Natural killer cell treated with Interleukin-12 subunit alpha and Interleukin-12 subunit beta and Interleukin-15 and Interleukin-18, amount 100 ng/mL, for 72 hours (primary cell): ENCODE data around the gene LRP5. TPM values are rescaled to one million over a fixed set of nuclear protein-coding genes. Genes with fewer than 3 reads are reported as not detected.
"Not testable (repeated sequence)": the region's sequence is repeated elsewhere in the genome, so short reads cannot be mapped to it uniquely, and the experiment has no call there.

ENCODE experiments used
- ATAC-seq, 2 donors: fragments of 150-1000 bp; cut with Tn5 transposase in 1 of 2; sonication (Bioruptor Pico), chemical (Tn5 transposase) in 1 of 2; 2 replicates each; pipeline ENCODE4 v1.10.0; 2021
- DNase-seq: peaks from one replicate; pipeline ENCODE4 v3.0.0; 2022; ENCODE audit warnings: low spot score
- H3K27ac Mint-ChIP-seq, 2 donors: 1 replicate in 1 of 2; 2 replicates in 1 of 2; pipeline ENCODE4 v1.8.0; 2022; ENCODE audit warnings: mixed read lengths in 2 of 2, mild to moderate bottlenecking in 1 of 2, moderate library complexity in 1 of 2
- H3K27me3 Mint-ChIP-seq, 2 donors: 1 replicate in 1 of 2; 2 replicates in 1 of 2; pipeline ENCODE4 v1.8.0; 2022; ENCODE audit warnings: mixed read lengths in 2 of 2
- H3K36me3 Mint-ChIP-seq: one replicate; pipeline ENCODE4 v1.8.0; 2022; ENCODE audit warnings: mixed read lengths
- H3K4me1 Mint-ChIP-seq, 2 donors: 1 replicate in 1 of 2; 2 replicates in 1 of 2; pipeline ENCODE4 v1.8.0; 2022; ENCODE audit warnings: low read depth in 2 of 2, mixed read lengths in 2 of 2, mild to moderate bottlenecking in 1 of 2
- H3K4me3 Mint-ChIP-seq: one replicate; pipeline ENCODE4 v1.8.0; 2022; ENCODE audit warnings: mixed read lengths
- H3K9me3 Mint-ChIP-seq: 2 replicates; pipeline ENCODE4 v1.8.0; 2022; ENCODE audit warnings: mixed read lengths
- total RNA-seq, 2 donors: library from RNA; stranded (reverse); gene quantifications; one replicate each; pipeline ENCODE4 v1.2.3, GENCODE V29; 2022

The LRP5 gene
- total RNA-seq, 2 donors from 2014 or later, result 0.93 to 2.1 TPM

DNA sequence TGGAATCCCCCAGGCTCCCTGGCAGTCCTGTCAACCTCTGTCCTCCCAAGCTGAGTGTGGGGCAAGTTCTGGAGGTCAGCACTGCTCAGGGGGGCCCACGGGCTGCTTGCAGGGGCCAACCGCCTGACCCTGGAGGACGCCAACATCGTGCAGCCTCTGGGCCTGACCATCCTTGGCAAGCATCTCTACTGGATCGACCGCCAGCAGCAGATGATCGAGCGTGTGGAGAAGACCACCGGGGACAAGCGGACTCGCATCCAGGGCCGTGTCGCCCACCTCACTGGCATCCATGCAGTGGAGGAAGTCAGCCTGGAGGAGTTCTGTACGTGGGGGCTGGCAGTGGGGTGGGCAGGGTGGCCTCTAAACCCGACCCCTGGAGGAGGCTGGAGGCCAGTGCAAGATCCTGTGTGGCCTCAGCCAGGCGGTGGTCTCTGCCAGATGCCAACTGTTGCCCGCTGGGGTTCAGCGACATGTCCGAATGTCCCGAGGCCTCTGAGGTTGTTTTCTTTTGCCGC lies 113.5 kb downstream of the LRP5 start:
- Mint-ChIP-seq H3K27ac (no peak overlapping the region), H3K36me3 (peaks cover 14% of the 10 kb centered on the region)
- no peak for DNase-seq

GRCh38 chr11:68429661-68430060 lies 117.3 kb downstream of the LRP5 start:
- Mint-ChIP-seq H3K27ac (no peak overlapping the region), H3K36me3 (peaks cover 14% of the 10 kb centered on the region), H3K4me3 (no peak overlapping the region), H3K4me1 (no peaks in the 10 kb centered on the region), H3K9me3 (peaks cover 5% of the 10 kb centered on the region), H3K27me3 (no peaks in the 10 kb centered on the region)
- ATAC-seq (no peak), DNase-seq (no peak)

More for the DNA sequence above, 113.5 kb downstream of the LRP5 start:
- Mint-ChIP-seq H3K9me3 (peaks cover 5% of the 10 kb centered on the region), H3K27me3 (no peaks in the 10 kb centered on the region), H3K4me1 (no peaks in the 10 kb centered on the region), H3K4me3 (no peak overlapping the region)
- no peak for ATAC-seq

DNA sequence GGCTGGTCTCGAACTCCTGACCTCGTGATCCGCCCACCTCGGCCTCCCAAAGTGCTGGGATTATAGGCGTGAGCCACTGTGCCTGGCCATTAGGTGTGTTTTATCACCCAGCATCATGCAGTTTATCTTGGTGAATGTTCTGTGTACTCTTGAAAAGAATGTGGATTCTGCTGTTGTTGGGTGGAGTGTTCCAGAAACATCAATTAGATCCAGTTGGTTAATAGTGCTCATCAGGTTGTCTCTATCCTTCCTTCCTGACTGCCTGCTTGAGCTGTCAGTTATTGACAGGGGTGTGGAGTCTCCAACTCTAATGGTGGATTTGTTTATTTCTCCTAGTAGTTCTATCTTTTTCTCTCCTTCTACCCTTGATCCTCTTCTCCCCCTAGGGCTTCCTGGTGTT lies 118.0 kb downstream of the LRP5 start:
- peaks cover 14% of the 10 kb centered on the region for H3K36me3 Mint-ChIP-seq
- H3K4me3 Mint-ChIP-seq, result no peak overlapping the region
- H3K27ac Mint-ChIP-seq, result no peak overlapping the region
- no peaks in the 10 kb centered on the region for H3K27me3 Mint-ChIP-seq
- H3K9me3 Mint-ChIP-seq, result peaks cover 5% of the 10 kb centered on the region
- no peak for DNase-seq
- no peaks in the 10 kb centered on the region for H3K4me1 Mint-ChIP-seq
- ATAC-seq, result no peak

DNA sequence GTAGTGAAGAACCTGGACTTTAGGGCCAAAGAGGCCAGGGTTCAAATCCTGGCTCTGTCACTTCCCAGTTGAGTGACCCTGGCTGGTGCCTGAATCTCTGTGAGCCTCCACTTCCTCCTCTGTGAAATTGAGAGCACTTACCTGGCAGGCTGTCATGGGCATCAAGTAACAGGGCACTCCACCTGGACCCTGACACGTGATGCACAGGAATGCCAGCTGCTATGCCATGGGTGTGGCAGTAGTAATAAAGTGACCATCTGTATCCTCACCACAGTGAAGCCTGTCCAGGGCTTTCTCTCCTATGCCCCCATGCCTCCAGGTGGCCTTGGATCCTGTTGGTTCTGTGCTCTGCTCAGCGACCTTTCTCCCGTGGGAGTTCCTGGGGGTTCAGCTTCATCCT lies 118.4 kb downstream of the LRP5 start:
- Mint-ChIP-seq H3K36me3 (peaks cover 14% of the 10 kb centered on the region), H3K27ac (no peak overlapping the region), H3K4me3 (no peak overlapping the region), H3K9me3 (peaks cover 5% of the 10 kb centered on the region), H3K4me1 (no peaks in the 10 kb centered on the region), H3K27me3 (no peaks in the 10 kb centered on the region)
- ATAC-seq (no peak), DNase-seq (no peak)

- Mint-ChIP-seq H3K4me1 (peaks cover 0 to under 1% of the 10 kb centered on the region in 2 donors), H3K4me3 (no peak overlapping the region), H3K27me3 (no peaks in the 10 kb centered on the region), H3K36me3 (peaks cover 14% of the 10 kb centered on the region), H3K9me3 (peaks cover 5% of the 10 kb centered on the region), H3K27ac (no peak overlapping the region)
- ATAC-seq, result peak in 1 of 2 donors; percentile 40
- no peak for DNase-seq
Measured at GRCh38 chr11:68431984-68432645, 119.7 kb downstream of the LRP5 start.

- peaks cover 0 to 3% of the 10 kb centered on the region in 2 donors for H3K4me1 Mint-ChIP-seq
Measured at GRCh38 chr11:68432874-68433273, 120.5 kb downstream of the LRP5 start.

GRCh38 chr11:68433541-68433940 lies 121.2 kb downstream of the LRP5 start:
- no peak for DNase-seq
- Mint-ChIP-seq H3K4me1 (peaks cover 0 to 3% of the 10 kb centered on the region in 2 donors), H3K36me3 (peaks cover 14% of the 10 kb centered on the region), H3K4me3 (no peak overlapping the region), H3K9me3 (peaks cover 5% of the 10 kb centered on the region), H3K27me3 (no peaks in the 10 kb centered on the region), H3K27ac (no peak overlapping the region)
- ATAC-seq, result no peak

More at GRCh38 chr11:68432874-68433273, 120.5 kb downstream of the LRP5 start:
- no peak for DNase-seq
- H3K4me3 Mint-ChIP-seq, result no peak overlapping the region
- H3K9me3 Mint-ChIP-seq, result peaks cover 5% of the 10 kb centered on the region
- no peaks in the 10 kb centered on the region for H3K27me3 Mint-ChIP-seq
- H3K36me3 Mint-ChIP-seq, result peaks cover 14% of the 10 kb centered on the region
- H3K27ac Mint-ChIP-seq, result no peak overlapping the region
- no peak for ATAC-seq

DNA sequence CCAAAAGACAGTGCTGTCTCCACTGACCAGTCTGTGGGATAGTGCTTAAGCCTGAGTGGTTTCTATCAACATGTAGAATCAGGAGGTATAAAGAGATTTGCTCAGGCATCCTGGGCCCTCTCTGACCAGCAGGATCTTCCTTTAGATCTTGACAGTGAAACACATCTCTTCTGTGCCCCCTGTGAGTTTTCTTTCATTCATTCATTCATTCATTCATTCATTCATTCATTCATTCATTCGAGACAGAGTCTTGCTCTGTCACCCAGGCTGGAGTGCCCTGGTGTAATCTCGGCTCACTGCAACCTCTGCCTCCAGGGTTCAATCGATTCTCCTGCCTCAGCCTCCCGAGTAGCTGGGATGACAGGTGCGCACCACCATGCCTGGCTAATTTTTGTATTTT lies 121.8 kb downstream of the LRP5 start:
- not testable (repeated sequence) for H3K27ac Mint-ChIP-seq, H3K4me1 Mint-ChIP-seq, ATAC-seq, H3K4me3 Mint-ChIP-seq, DNase-seq, H3K27me3 Mint-ChIP-seq, H3K9me3 Mint-ChIP-seq
- H3K36me3 Mint-ChIP-seq, result peaks cover 14% of the 10 kb centered on the region

DNA sequence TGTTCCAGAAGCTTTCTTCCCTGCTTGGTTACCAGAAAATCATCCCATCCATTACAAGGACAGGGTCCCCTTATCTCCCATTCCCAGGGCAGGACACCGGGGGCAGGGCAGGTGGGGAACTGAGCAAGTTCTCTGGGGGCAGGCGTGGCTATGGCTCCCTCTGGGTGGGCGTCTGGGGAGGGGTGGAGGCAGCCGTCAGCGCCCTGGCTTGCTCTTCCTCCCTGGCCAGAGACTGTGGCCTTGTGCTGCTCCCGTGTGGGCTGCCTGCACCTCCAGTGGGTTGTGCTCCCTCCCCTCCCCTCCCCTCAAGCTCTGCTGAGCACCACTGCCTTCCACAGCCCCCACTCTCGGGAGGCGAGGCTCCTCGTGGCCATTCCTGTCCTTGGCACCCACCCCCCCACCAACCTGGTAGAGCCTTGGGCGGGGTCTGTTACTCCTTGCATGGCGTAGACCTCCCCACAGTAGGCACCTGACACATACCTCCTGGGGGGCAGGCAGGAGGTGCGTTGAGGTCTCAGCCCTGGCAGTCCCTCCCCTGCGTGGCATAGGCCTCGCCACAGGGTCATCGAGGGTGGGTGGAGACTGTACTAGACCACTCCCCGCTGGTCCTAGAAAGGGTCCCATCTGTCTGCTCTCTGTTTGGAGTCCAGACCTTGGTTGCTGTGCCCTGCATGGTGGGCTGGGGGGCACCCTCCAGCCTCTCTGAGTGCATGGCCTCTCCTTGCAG lies 123.9 kb downstream of the LRP5 start:
- Mint-ChIP-seq H3K36me3 (no peaks in the 10 kb centered on the region), H3K4me3 (no peak overlapping the region), H3K27me3 (no peaks in the 10 kb centered on the region), H3K27ac (no peak overlapping the region), H3K9me3 (no peaks in the 10 kb centered on the region), H3K4me1 (peaks cover 0 to 3% of the 10 kb centered on the region in 2 donors)
- DNase-seq, result no peak
- no peak for ATAC-seq

- H3K9me3 Mint-ChIP-seq, result no peaks in the 10 kb centered on the region
- ATAC-seq (peak in 1 of 2 donors; percentile 41), DNase-seq (no peak)
- H3K27me3 Mint-ChIP-seq, result no peaks in the 10 kb centered on the region
- H3K27ac Mint-ChIP-seq, result no peak overlapping the region
- no peaks in the 10 kb centered on the region for H3K36me3 Mint-ChIP-seq
- H3K4me1 Mint-ChIP-seq, result peaks cover 0 to 3% of the 10 kb centered on the region in 2 donors
- H3K4me3 Mint-ChIP-seq, result no peak overlapping the region
Measured at GRCh38 chr11:68436985-68437926, 124.9 kb downstream of the LRP5 start.

DNA sequence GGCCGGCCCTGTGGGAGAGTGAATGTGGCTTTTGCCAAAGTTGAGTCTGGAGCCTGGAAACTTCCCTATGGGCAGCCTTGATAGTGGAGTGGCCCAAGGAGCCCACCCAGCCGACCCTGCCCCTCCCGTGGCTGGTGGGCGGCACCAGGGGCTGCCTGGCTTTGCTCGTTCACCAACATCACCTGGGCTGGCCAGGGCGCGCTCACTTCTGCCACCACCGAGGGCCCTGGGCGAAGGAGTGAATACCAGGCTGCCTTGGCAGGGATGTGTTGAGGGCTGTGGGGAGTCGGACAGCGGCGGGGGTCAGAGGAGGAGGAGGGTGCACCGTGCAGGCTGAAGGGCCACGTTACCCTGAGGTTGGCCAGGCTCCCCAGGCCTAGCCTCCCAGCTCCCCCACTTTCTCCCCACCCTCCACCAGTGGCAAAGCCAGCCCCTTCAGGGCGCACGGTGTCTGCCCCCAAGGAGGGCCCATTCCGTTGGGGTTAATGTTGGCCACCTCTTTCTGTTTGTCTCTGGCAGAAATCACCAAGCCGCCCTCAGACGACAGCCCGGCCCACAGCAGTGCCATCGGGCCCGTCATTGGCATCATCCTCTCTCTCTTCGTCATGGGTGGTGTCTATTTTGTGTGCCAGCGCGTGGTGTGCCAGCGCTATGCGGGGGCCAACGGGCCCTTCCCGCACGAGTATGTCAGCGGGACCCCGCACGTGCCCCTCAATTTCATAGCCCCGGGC lies 125.7 kb downstream of the LRP5 start:
- Mint-ChIP-seq H3K4me1 (peaks cover 0 to 3% of the 10 kb centered on the region in 2 donors), H3K36me3 (no peaks in the 10 kb centered on the region), H3K9me3 (no peaks in the 10 kb centered on the region), H3K27ac (no peak overlapping the region), H3K27me3 (no peaks in the 10 kb centered on the region), H3K4me3 (no peak overlapping the region)
- ATAC-seq (no peak), DNase-seq (no peak)

DNA sequence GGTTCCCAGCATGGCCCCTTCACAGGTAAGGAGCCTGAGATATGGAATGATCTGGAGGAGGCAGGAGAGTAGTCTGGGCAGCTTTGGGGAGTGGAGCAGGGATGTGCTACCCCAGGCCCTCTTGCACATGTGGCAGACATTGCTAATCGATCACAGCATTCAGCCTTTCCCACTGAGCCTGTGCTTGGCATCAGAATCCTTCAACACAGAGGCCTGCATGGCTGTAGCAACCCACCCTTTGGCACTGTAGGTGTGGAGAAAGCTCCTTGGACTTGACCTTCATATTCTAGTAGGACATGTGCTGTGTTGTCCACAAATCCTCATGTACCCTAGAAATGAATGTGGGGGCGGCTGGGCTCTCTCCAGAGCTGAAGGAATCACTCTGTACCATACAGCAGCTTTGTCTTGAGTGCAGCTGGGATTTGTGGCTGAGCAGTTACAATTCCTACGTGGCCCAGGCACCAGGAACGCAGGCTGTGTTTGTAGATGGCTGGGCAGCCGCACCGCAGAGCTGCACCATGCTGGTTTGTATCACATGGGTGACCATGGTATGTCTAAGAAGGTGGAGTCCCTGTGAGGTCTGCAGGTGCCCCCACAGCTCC lies 126.4 kb downstream of the LRP5 start:
- ATAC-seq (no peak), DNase-seq (no peak)
- Mint-ChIP-seq H3K9me3 (no peaks in the 10 kb centered on the region), H3K27me3 (no peaks in the 10 kb centered on the region), H3K36me3 (no peaks in the 10 kb centered on the region), H3K4me3 (no peak overlapping the region), H3K27ac (no peak overlapping the region), H3K4me1 (peaks cover 0 to 3% of the 10 kb centered on the region in 2 donors)
